ENCODE results near the gene TMOD4. TPM values are rescaled to one million over a fixed set of nuclear protein-coding genes. Genes with fewer than 3 reads are reported as not detected.
A peak's percentile ranks its signal among the peaks of the same experiment; 100 is the strongest.

The TMOD4 gene
- polyA plus RNA-seq, 4 donors: 0.73 to 0.96 (median 0.88) TPM

- no peak for DNase-seq (ENCODE audit: low read depth in 4 of 4, low spot score in 3 of 4)
These were observed 31.1 kb downstream of the TMOD4 start for GRCh38 chr1:151144474-151145303.

GRCh38 chr1:151143986-151144385 is 31.8 kb downstream of the TMOD4 start:
- no peak for DNase-seq (ENCODE audit: low read depth in 4 of 4, low spot score in 3 of 4)

- DNase-seq (ENCODE audit: low read depth in 4 of 4, low spot score in 3 of 4): no peak
These were observed 32.7 kb downstream of the TMOD4 start for GRCh38 chr1:151143057-151143435.

- no peak for DNase-seq (ENCODE audit: low read depth in 4 of 4, low spot score in 3 of 4)
These were observed 33.2 kb downstream of the TMOD4 start for GRCh38 chr1:151142411-151143056.

GRCh38 chr1:151137789-151138188 is 38.0 kb downstream of the TMOD4 start:
- DNase-seq (ENCODE audit: low read depth in 4 of 4, low spot score in 3 of 4): no peak

GRCh38 chr1:151135433-151136385 is 40.1 kb downstream of the TMOD4 start:
- DNase-seq (ENCODE audit: low read depth in 4 of 4, low spot score in 3 of 4): no peak

GRCh38 chr1:151134991-151135390 is 40.8 kb downstream of the TMOD4 start:
- DNase-seq (ENCODE audit: low read depth in 4 of 4, low spot score in 3 of 4): no peak

GRCh38 chr1:151134396-151134795 is 41.4 kb downstream of the TMOD4 start:
- DNase-seq (ENCODE audit: low read depth in 4 of 4, low spot score in 3 of 4): no peak

- DNase-seq (ENCODE audit: low read depth in 4 of 4, low spot score in 3 of 4): no peak
These were observed 42.6 kb downstream of the TMOD4 start for GRCh38 chr1:151133018-151133806.

GRCh38 chr1:151132335-151133017 is 43.3 kb downstream of the TMOD4 start:
- DNase-seq (ENCODE audit: low read depth in 4 of 4, low spot score in 3 of 4): no peak

- DNase-seq (ENCODE audit: low read depth in 4 of 4, low spot score in 3 of 4): no peak
These were observed 44.0 kb downstream of the TMOD4 start for GRCh38 chr1:151131701-151132334.

- DNase-seq (ENCODE audit: low read depth in 4 of 4, low spot score in 3 of 4): peak; percentile 74 to 88 (median 85)
These were observed 44.7 kb downstream of the TMOD4 start for GRCh38 chr1:151130987-151131586.

GRCh38 chr1:151128800-151129199 is 47.0 kb downstream of the TMOD4 start:
- DNase-seq (ENCODE audit: low read depth in 4 of 4, low spot score in 3 of 4): no peak

GRCh38 chr1:151124763-151125403 is 50.9 kb downstream of the TMOD4 start:
- no peak for DNase-seq (ENCODE audit: low read depth in 4 of 4, low spot score in 3 of 4)
